ENCODE data around the gene CTBP2.

Gene CTBP2

DNA sequence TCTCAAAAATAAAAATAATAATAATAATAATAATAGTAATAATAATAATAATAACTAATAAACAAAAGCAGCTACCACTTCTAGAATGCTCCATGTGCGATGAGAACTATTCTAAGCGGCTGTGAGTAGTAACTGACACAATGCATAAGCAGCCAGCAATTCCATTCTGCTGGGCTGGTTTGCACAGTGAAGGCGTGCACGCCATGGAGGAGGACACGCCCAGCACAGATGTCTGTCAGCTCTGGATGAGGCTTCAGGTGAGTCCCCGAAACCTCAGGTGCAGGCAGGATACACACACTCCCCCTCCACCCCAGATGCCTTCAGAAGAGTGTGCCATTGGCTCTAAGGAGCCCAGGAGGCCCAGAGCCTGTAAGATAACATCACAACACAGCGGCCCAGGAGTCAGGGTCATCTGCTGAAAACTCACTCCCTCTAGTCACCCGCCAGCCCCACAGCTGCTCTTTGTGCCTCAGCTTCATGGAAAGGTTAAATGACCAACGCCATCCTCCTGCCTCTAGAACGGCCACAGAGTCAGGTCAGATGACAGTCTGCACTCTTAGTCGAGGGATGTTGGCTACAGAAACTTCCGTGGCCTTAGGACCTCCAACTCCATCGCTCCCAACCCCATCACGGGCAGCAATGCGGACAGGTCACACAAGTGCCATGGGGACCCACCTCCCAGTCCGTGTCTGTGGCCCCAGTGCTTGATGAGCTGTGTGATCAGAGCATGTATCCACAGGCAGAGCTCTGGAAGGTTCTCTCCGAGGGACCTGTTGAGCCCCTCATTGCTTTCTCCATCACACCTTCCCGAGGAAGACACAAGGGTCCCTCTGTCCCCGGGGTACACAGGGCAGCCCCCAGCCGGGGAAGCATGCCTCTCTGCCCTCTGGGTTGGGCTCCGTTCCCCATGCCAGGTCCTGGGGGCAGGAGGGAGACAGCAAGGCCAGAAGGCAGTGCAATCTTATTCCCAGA lies 103.9 kb downstream of the CTBP2 start:
- TF ChIP-seq, protein P1, sequence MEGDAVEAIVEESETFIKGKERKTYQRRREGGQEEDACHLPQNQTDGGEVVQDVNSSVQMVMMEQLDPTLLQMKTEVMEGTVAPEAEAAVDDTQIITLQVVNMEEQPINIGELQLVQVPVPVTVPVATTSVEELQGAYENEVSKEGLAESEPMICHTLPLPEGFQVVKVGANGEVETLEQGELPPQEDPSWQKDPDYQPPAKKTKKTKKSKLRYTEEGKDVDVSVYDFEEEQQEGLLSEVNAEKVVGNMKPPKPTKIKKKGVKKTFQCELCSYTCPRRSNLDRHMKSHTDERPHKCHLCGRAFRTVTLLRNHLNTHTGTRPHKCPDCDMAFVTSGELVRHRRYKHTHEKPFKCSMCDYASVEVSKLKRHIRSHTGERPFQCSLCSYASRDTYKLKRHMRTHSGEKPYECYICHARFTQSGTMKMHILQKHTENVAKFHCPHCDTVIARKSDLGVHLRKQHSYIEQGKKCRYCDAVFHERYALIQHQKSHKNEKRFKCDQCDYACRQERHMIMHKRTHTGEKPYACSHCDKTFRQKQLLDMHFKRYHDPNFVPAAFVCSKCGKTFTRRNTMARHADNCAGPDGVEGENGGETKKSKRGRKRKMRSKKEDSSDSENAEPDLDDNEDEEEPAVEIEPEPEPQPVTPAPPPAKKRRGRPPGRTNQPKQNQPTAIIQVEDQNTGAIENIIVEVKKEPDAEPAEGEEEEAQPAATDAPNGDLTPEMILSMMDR (IDR thresholded peaks at IDR 0.05), result no peak
- Histone ChIP-seq H3K27ac (peak overlapping the region; percentile 96 to 97), H3K4me3 (peak overlapping the region; percentile 46)
- no peak for DNase-seq (ENCODE audit: low spot score)

DNA sequence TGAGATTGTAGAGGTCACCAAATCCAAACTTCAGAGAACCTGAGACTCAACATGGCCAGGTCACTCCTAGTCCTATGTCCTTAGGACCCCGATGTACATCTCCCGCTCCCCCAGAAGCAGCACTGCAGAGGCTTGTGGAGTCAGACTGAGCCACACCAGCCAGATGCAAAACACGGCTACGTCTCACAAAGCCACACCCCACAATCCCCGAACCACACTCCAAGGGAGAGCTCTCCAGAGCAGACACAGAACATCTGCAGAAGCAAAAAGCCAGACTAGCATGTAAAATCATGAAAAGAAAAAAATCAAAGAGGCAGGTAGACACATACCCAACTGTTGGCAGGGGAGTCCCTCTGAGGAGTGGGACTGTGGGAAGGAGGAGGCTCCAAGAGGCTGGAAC lies 104.9 kb downstream of the CTBP2 start:
- DNase-seq (ENCODE audit: low spot score), result no peak
- Histone ChIP-seq H3K27ac (peak overlapping the region; percentile 96 to 97), H3K4me3 (no peak overlapping the region)
- TF ChIP-seq, protein P1 (IDR thresholded peaks at IDR 0.05), result no peak

DNA sequence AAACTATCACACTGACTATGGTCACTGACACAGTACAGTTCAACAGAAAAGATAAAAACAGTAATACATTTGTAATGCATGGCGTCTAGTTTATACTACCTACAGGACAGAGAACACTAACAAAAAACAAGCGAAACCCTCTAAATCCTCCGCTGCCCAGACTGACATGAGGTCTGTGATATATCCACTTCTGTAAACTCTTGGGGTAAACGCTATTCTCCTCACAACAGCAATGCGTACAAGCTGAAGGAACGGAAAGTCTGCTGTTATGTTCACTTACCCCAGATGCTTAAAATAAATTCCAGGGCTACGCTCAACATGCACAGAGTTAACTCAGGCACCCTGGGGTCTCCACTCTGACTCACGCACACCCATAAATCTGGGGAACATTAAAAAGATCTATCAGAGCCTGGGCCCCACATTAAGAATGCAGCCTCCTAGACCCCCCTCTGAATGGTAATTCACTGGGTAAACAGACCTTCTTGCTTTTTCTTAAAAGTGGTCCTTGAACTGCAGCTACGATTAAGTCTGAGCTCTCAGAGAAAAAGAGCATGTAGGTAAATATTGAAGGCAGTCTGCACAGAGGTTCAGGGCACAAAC lies 105.6 kb downstream of the CTBP2 start:
- H3K27ac ChIP-seq, result peak overlapping the region; percentile 96 to 97
- no peak for DNase-seq (ENCODE audit: low spot score)
- H3K4me3 ChIP-seq, result no peak overlapping the region
- TF ChIP-seq, protein P1 (IDR thresholded peaks at IDR 0.05), result no peak

DNA sequence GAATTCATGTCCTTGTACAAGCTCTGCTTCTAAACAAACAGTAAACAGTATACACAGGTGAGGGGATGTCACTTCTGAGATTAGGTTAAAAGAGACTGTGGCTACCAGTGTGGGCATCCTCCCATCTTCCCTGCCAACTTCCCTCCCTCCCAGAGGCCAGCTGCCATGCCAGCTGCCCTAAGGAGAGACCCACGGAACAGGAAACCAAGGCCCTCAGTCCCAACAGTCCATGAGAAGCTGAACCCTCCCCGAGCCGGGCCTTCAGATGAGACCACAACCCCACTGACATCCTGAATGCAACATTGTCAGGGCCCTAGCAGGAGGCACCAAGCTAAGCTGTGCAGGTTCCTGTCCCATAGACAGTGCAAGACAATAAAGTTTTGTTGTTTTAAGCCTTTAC lies 106.1 kb downstream of the CTBP2 start:
- TF ChIP-seq, protein P1 (IDR thresholded peaks at IDR 0.05), result no peak
- peak overlapping the region; percentile 27 to 96 for H3K27ac ChIP-seq
- no peak overlapping the region for H3K4me3 ChIP-seq
- DNase-seq (ENCODE audit: low spot score), result no peak

DNA sequence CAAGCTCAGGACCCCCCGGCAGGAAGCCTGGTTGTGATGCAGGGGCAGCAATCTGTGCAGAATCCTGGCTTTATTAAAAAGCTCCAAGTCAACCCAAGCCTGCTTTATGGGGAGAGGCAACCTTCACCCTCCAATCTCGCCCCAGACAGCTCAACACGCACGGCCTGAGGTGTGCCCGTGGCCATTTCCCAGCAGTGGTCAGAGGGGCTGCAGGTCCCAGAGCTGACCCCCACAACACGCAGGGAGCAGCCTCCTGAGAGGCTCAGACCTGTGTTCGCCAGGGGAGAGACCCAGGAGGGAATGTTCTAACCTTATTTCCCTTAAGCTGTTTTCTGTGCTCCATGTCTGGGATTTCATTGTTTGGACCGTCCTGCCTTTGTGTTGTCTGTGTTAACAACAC lies 108.2 kb downstream of the CTBP2 start:
- no peak for DNase-seq (ENCODE audit: low spot score)
- H3K27ac ChIP-seq, result peak overlapping the region in 1 of 2 donors; percentile 7
- TF ChIP-seq, protein P1 (IDR thresholded peaks at IDR 0.05), result no peak
- no peak overlapping the region for H3K4me3 ChIP-seq

DNA sequence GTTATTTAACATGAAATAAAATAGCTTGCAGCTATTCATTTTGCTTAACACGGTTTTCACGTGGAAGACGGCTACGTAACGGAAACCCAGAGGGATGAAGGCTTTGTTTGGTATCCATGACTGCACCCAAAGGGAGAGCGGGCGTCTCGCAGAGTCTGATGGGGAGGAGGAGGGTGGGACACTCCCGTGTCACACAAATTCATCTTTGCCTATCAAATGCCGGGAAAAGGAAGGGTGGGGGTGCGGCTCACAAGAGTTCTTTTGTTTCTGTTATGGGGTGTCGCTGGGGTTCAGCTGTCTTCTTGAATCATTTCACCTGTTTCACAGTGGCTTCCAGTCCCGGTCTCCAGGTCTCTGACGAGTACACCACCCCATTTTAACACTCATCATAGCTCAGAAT lies 110.0 kb downstream of the CTBP2 start:
- TF ChIP-seq, protein P1 (IDR thresholded peaks at IDR 0.05), result no peak
- H3K27ac ChIP-seq, result no peak overlapping the region

More for the DNA sequence above, 110.0 kb downstream of the CTBP2 start:
- DNase-seq (ENCODE audit: low spot score), result no peak
- H3K4me3 ChIP-seq, result no peak overlapping the region

All from coronary artery (tissue), 2 donors.